Mammary epithelial cell (primary cell): ENCODE data around the gene MAP3K4.

Experiments
- EZH2 ChIP-seq: IDR thresholded peaks from 2 replicates; pipeline ENCODE4 v1.6.1; 2012; ENCODE audit warnings: low read length, inconsistent platforms, borderline replicate concordance
- TF ChIP-seq, protein P1 (sequence below), 2 donors: IDR thresholded peaks in 1 of 2; conservative IDR thresholded peaks in 1 of 2; 2 replicates each; pipeline ENCODE4 v1.5.1; 2011 to 2012; ENCODE audit warnings: inconsistent platforms in 2 of 2, low read length in 2 of 2, mild to moderate bottlenecking in 2 of 2, control low read depth in 1 of 2, low read depth in 1 of 2; ENCODE audit not compliant: insufficient read depth in 1 of 2; ENCODE audit errors: extremely low read depth in 1 of 2

DNA sequence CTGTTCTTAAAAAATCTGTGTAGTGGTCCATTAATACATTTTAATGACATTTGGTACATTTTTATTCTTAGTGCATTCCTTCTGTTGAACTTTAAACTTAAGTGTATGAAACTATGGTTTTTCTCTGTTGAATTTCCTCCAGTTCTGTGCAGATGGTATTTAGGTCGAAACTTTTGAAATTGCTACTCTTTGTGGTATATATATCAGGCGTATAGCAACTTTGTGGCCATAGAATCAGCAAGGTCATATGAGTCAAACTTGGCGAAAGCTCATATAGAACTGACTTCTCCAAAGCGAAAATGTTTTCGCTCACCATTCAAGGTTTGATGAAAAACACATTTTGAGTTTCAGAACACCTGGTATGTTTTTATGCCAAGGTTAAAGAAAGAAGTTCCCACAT lies 93.7 kb downstream of the MAP3K4 start:
- TF ChIP-seq, protein P1, sequence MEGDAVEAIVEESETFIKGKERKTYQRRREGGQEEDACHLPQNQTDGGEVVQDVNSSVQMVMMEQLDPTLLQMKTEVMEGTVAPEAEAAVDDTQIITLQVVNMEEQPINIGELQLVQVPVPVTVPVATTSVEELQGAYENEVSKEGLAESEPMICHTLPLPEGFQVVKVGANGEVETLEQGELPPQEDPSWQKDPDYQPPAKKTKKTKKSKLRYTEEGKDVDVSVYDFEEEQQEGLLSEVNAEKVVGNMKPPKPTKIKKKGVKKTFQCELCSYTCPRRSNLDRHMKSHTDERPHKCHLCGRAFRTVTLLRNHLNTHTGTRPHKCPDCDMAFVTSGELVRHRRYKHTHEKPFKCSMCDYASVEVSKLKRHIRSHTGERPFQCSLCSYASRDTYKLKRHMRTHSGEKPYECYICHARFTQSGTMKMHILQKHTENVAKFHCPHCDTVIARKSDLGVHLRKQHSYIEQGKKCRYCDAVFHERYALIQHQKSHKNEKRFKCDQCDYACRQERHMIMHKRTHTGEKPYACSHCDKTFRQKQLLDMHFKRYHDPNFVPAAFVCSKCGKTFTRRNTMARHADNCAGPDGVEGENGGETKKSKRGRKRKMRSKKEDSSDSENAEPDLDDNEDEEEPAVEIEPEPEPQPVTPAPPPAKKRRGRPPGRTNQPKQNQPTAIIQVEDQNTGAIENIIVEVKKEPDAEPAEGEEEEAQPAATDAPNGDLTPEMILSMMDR (conservative IDR thresholded peaks at IDR 0.05 in 1 of 2, IDR thresholded peaks at IDR 0.05 in 1 of 2; ENCODE audit: extremely low read depth in 1 of 2, insufficient read depth in 1 of 2, low read depth in 1 of 2, low read length in 2 of 2): no peak
- no peak for TF ChIP-seq EZH2
